HepG2 (cell line): Measurements from ENCODE around the gene PPDPF. TPM values are rescaled to one million over a fixed set of nuclear protein-coding genes. Genes with fewer than 3 reads are reported as not detected.

Experiments
- ATRX ChIP-seq: sonication (generic); formaldehyde crosslinking; IDR thresholded peaks from 2 replicates; pipeline ENCODE4 v1.4.0; 2020; ENCODE audit warnings: missing genetic modification reagents, borderline replicate concordance
- BRD4 ChIP-seq: sonication (generic); formaldehyde crosslinking; IDR thresholded peaks from 2 replicates; pipeline ENCODE4 v1.4.0; 2020; ENCODE audit warnings: missing genetic modification reagents
- CBFB ChIP-seq: sonication (generic); formaldehyde crosslinking; IDR thresholded peaks from 2 replicates; pipeline ENCODE4 v1.4.0; 2020; ENCODE audit warnings: missing genetic modification reagents
- CENPT ChIP-seq: sonication (generic); formaldehyde crosslinking; IDR thresholded peaks from 2 replicates; pipeline ENCODE4 v1.8.0; 2022; ENCODE audit warnings: low read depth, mild to moderate bottlenecking, moderate library complexity, missing genetic modification reagents
- CHCHD3 ChIP-seq: sonication (generic); formaldehyde crosslinking; IDR thresholded peaks from 2 replicates; pipeline ENCODE4 v1.8.0; 2022; ENCODE audit warnings: mild to moderate bottlenecking, missing genetic modification reagents, moderate library complexity
- EP300 ChIP-seq, 3 experiments: sonication (generic) in 1 of 3; formaldehyde crosslinking in 1 of 3; IDR thresholded peaks; 2 replicates each; pipeline versions ENCODE4 v1.5.1 to v1.6.1; 2011 to 2020; ENCODE audit warnings: low read depth in 2 of 3, low read length in 2 of 3, borderline replicate concordance in 1 of 3, improper control_type of control experiment in 1 of 3, mild to moderate bottlenecking in 1 of 3, missing genetic modification reagents in 1 of 3, moderate library complexity in 1 of 3
- HMG20A ChIP-seq: IDR thresholded peaks from 2 replicates; pipeline ENCODE4 v1.6.1; 2016; ENCODE audit warnings: borderline replicate concordance
- HOXD1 ChIP-seq: sonication (generic); formaldehyde crosslinking; IDR thresholded peaks from 2 replicates; pipeline ENCODE4 v1.5.0; 2020; ENCODE audit warnings: missing genetic modification reagents
- JUN ChIP-seq: sonication (generic); formaldehyde crosslinking; IDR thresholded peaks from 2 replicates; pipeline ENCODE4 v1.4.0; 2020; ENCODE audit warnings: mild to moderate bottlenecking, missing genetic modification reagents
- KDM3A ChIP-seq: IDR thresholded peaks from 2 replicates; pipeline ENCODE4 v1.6.1; 2018; ENCODE audit warnings: low read depth, missing compliant biosample characterization
- MIXL1 ChIP-seq: IDR thresholded peaks from 2 replicates; pipeline ENCODE4 v1.6.1; 2016
- NR3C1 ChIP-seq: sonication (generic); formaldehyde crosslinking; IDR thresholded peaks from 2 replicates; pipeline ENCODE4 v1.4.0; 2020; ENCODE audit warnings: missing genetic modification reagents
- PRMT3 ChIP-seq: sonication (generic); formaldehyde crosslinking; IDR thresholded peaks from 2 replicates; pipeline ENCODE4 v1.8.1; 2022; ENCODE audit warnings: low read depth, mild to moderate bottlenecking, moderate library complexity, missing genetic modification reagents, borderline replicate concordance
- ZBTB38 ChIP-seq: sonication (generic); formaldehyde crosslinking; IDR thresholded peaks from 2 replicates; pipeline ENCODE4 v1.5.1; 2020; ENCODE audit warnings: mild to moderate bottlenecking, missing genetic modification reagents
- ZNF232 ChIP-seq: sonication (generic); formaldehyde crosslinking; IDR thresholded peaks from 2 replicates; pipeline ENCODE4 v1.4.0; 2020; ENCODE audit warnings: missing genetic modification reagents, borderline replicate concordance
- ZNF883 ChIP-seq: sonication (generic); formaldehyde crosslinking; IDR thresholded peaks from 2 replicates; pipeline ENCODE4 v1.5.1; 2020; ENCODE audit warnings: mild to moderate bottlenecking, missing genetic modification reagents; ENCODE audit errors: not compliant biosample characterization
- polyA plus RNA-seq, 8 experiments: library from polyadenylated mRNA; depleted of rRNA in 3 of 8; stranded (reverse) in 7 of 8; unstranded in 1 of 8; fragments of >200 nt; fragmentation: Illumina TruSeq in 4 of 8; extraction: Trizol in 4 of 8; gene quantifications; 2 replicates each; pipeline versions ENCODE4 v1.2.1 to v1.2.3, GENCODE V29; 2011 to 2016; ENCODE audit warnings: low read depth in 4 of 8, missing spikeins in 1 of 8, mixed read lengths in 1 of 8; ENCODE audit not compliant: insufficient read depth in 1 of 8
- total RNA-seq, 5 experiments: library from RNA; depleted of rRNA; stranded (reverse); fragments of >200 nt; fragmentation: Illumina TruSeq; extraction: Trizol; gene quantifications; 2 replicates each; pipeline ENCODE4 v1.2.3, GENCODE V29; 2016; ENCODE audit warnings: low read depth in 1 of 5
- TF ChIP-seq, protein P1 (sequence below): sonication (generic); formaldehyde crosslinking; IDR thresholded peaks from 2 replicates; pipeline ENCODE4 v1.8.1; 2023; ENCODE audit warnings: mild to moderate bottlenecking, missing genetic modification reagents
- TF ChIP-seq, protein P2 (sequence below): sonication (generic); formaldehyde crosslinking; conservative IDR thresholded peaks from 2 replicates; pipeline ENCODE4 v1.4.0; 2020; ENCODE audit warnings: missing genetic modification reagents
- TF ChIP-seq, protein P3 (sequence below): fragments of 450-650 bp; IDR thresholded peaks from 2 replicates; pipeline ENCODE4 v1.6.1; 2017
- TF ChIP-seq, protein P4 (sequence below): IDR thresholded peaks from 2 replicates; pipeline ENCODE4 v1.6.1; 2018; ENCODE audit warnings: missing genetic modification reagents
- TF ChIP-seq, protein P5 (sequence below): sonication (generic); formaldehyde crosslinking; IDR thresholded peaks from 2 replicates; pipeline ENCODE4 v1.4.0; 2020; ENCODE audit warnings: mild to moderate bottlenecking, missing genetic modification reagents
- TF ChIP-seq, protein P6 (sequence below): IDR thresholded peaks from 2 replicates; pipeline ENCODE4 v1.6.1; 2016; ENCODE audit warnings: low read depth, control low read depth

The PPDPF gene
- total and polyA plus RNA-seq, 2 of the 13 experiments (the other 11 are each of a cell fraction or from before 2014, with no cell fraction given) = 1.8 to 7.0 TPM

DNA sequence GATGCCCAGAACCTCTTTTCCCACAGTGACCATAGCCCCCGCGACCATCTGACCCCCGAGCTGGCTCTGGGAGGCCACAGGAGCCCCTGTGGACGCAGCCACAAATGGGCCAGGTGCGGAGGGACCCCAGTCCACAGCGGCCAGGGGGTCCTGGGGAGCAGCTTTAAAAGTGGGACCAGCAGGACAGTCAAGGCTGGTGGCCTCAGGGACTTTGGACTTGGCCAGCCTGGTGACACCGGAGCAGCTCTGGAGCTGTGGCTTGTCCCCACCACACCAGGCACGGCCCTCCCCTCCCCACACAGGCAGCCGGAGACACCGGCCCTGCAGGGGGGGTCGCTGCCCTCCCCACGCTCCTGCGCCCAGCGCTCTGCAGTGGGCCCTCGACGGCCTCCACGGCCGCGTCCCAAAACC lies 36.9 kb downstream of the PPDPF start (continued):
- TF ChIP-seq PRMT3 (CRISPR knock-in tag) (no peak), CBFB (CRISPR knock-in tag) (no peak), ZNF883 (CRISPR knock-in tag) (peak; percentile 70), ATRX (no peak), CENPT (no peak), CHCHD3 (no peak), NR3C1 (CRISPR knock-in tag) (no peak), ZBTB38 (CRISPR knock-in tag) (peak; percentile 33; the same call in 1 of the 2 replicates), MIXL1 (CRISPR knock-in tag) (no peak), KDM3A (CRISPR knock-in tag) (no peak), ZNF232 (CRISPR knock-in tag) (no peak), HMG20A (CRISPR knock-in tag) (no peak), EP300 (IDR thresholded peaks at IDR 0.05; ENCODE audit: low read depth in 2 of 2, low read length in 2 of 2) (no peak), EP300 (CRISPR knock-in tag; IDR thresholded peaks at IDR 0.05; ENCODE audit: borderline replicate concordance) (no peak), JUN (no peak), HOXD1 (0 out of 2 replicates have a peak, but pooled peaks have one; percentile 22), BRD4 (CRISPR knock-in tag) (no peak)
- TF ChIP-seq, protein P1, sequence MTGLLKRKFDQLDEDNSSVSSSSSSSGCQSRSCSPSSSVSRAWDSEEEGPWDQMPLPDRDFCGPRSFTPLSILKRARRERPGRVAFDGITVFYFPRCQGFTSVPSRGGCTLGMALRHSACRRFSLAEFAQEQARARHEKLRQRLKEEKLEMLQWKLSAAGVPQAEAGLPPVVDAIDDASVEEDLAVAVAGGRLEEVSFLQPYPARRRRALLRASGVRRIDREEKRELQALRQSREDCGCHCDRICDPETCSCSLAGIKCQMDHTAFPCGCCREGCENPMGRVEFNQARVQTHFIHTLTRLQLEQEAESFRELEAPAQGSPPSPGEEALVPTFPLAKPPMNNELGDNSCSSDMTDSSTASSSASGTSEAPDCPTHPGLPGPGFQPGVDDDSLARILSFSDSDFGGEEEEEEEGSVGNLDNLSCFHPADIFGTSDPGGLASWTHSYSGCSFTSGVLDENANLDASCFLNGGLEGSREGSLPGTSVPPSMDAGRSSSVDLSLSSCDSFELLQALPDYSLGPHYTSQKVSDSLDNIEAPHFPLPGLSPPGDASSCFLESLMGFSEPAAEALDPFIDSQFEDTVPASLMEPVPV (CRISPR knock-in tag) = peak; percentile 84; the same call in 1 of the 2 replicates
- TF ChIP-seq, protein P2, sequence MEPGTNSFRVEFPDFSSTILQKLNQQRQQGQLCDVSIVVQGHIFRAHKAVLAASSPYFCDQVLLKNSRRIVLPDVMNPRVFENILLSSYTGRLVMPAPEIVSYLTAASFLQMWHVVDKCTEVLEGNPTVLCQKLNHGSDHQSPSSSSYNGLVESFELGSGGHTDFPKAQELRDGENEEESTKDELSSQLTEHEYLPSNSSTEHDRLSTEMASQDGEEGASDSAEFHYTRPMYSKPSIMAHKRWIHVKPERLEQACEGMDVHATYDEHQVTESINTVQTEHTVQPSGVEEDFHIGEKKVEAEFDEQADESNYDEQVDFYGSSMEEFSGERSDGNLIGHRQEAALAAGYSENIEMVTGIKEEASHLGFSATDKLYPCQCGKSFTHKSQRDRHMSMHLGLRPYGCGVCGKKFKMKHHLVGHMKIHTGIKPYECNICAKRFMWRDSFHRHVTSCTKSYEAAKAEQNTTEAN = no peak
- TF ChIP-seq, protein P3, sequence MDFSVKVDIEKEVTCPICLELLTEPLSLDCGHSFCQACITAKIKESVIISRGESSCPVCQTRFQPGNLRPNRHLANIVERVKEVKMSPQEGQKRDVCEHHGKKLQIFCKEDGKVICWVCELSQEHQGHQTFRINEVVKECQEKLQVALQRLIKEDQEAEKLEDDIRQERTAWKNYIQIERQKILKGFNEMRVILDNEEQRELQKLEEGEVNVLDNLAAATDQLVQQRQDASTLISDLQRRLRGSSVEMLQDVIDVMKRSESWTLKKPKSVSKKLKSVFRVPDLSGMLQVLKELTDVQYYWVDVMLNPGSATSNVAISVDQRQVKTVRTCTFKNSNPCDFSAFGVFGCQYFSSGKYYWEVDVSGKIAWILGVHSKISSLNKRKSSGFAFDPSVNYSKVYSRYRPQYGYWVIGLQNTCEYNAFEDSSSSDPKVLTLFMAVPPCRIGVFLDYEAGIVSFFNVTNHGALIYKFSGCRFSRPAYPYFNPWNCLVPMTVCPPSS = no peak
- TF ChIP-seq, protein P4, sequence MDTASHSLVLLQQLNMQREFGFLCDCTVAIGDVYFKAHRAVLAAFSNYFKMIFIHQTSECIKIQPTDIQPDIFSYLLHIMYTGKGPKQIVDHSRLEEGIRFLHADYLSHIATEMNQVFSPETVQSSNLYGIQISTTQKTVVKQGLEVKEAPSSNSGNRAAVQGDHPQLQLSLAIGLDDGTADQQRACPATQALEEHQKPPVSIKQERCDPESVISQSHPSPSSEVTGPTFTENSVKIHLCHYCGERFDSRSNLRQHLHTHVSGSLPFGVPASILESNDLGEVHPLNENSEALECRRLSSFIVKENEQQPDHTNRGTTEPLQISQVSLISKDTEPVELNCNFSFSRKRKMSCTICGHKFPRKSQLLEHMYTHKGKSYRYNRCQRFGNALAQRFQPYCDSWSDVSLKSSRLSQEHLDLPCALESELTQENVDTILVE (CRISPR knock-in tag) = no peak
- TF ChIP-seq, protein P5, sequence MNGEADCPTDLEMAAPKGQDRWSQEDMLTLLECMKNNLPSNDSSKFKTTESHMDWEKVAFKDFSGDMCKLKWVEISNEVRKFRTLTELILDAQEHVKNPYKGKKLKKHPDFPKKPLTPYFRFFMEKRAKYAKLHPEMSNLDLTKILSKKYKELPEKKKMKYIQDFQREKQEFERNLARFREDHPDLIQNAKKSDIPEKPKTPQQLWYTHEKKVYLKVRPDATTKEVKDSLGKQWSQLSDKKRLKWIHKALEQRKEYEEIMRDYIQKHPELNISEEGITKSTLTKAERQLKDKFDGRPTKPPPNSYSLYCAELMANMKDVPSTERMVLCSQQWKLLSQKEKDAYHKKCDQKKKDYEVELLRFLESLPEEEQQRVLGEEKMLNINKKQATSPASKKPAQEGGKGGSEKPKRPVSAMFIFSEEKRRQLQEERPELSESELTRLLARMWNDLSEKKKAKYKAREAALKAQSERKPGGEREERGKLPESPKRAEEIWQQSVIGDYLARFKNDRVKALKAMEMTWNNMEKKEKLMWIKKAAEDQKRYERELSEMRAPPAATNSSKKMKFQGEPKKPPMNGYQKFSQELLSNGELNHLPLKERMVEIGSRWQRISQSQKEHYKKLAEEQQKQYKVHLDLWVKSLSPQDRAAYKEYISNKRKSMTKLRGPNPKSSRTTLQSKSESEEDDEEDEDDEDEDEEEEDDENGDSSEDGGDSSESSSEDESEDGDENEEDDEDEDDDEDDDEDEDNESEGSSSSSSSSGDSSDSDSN (CRISPR knock-in tag) = peak; percentile 63
- TF ChIP-seq, protein P6, sequence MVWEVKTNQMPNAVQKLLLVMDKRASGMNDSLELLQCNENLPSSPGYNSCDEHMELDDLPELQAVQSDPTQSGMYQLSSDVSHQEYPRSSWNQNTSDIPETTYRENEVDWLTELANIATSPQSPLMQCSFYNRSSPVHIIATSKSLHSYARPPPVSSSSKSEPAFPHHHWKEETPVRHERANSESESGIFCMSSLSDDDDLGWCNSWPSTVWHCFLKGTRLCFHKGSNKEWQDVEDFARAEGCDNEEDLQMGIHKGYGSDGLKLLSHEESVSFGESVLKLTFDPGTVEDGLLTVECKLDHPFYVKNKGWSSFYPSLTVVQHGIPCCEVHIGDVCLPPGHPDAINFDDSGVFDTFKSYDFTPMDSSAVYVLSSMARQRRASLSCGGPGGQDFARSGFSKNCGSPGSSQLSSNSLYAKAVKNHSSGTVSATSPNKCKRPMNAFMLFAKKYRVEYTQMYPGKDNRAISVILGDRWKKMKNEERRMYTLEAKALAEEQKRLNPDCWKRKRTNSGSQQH = 0 out of 2 replicates have a peak, but pooled peaks have one; percentile 40
